ENCODE measurements around the gene MAGI2. TPM values are rescaled to one million over a fixed set of nuclear protein-coding genes. Genes with fewer than 3 reads are reported as not detected.
"Not testable (repeated sequence)": the region's sequence is repeated elsewhere in the genome, so short reads cannot be mapped to it uniquely, and the experiment has no call there.

MAGI2 gene
- polyA plus RNA-seq, 4 donors = 8.3 to 40.6 (median 33.9) TPM

GRCh38 chr7:78605119-78605518 lies 848.3 kb downstream of the MAGI2 start:
- no peak for DNase-seq (ENCODE audit: low read depth in 4 of 4, low spot score in 3 of 4)

- DNase-seq (ENCODE audit: low read depth in 4 of 4, low spot score in 3 of 4) = no peak
These were observed 851.7 kb downstream of the MAGI2 start for GRCh38 chr7:78601728-78602127.

GRCh38 chr7:78594156-78594555 lies 859.3 kb downstream of the MAGI2 start:
- DNase-seq (ENCODE audit: low read depth in 4 of 4, low spot score in 3 of 4) = no peak

DNA sequence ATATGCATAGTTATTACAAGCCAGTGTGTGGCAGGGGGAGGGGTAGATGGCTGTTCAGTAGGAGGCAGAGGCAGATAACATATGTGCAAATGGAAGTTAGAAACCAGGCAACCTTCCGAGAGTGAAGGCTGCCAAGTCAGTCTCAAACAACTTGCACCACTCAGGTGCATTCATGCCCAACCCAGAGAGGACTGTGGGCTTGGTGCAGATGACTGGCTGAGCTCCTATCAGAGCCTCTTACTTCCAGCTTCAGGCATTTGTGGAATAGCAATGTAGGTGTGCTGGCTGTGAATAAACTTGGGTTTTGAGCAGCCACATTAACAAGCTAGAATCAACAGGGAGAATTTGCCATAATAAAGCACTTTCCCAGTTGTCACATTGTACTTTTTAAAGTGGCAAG lies 865.1 kb downstream of the MAGI2 start:
- no peak for DNase-seq (ENCODE audit: low read depth in 4 of 4, low spot score in 3 of 4)

DNA sequence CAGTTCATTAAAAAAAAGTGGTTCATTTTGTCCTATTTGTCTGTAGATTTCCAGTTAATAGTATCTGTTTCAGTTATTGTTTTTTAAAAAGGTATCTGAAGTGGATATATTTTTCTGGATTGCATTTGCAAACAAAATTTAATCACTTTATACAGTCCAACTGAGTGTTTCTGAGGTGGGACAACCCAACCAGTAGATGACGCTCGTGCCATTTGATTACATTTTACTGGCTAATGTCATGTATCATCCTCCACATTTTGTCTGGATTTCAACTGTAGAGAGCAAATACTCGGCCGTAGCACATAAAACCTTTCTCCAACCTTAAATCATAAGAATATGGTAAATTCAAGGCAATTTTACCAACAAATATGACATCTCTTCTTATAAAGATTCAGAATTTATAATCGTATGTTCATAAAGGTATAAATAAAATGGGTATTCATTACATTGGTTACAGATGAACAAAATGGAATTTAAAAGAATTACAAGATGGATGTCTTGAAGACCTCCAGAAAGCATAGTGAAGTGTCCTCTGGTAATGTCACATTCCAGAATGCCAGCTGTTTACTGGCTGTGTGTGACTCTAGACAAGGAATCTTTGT lies 865.9 kb downstream of the MAGI2 start:
- DNase-seq (ENCODE audit: low read depth in 4 of 4, low spot score in 3 of 4) = no peak

DNA sequence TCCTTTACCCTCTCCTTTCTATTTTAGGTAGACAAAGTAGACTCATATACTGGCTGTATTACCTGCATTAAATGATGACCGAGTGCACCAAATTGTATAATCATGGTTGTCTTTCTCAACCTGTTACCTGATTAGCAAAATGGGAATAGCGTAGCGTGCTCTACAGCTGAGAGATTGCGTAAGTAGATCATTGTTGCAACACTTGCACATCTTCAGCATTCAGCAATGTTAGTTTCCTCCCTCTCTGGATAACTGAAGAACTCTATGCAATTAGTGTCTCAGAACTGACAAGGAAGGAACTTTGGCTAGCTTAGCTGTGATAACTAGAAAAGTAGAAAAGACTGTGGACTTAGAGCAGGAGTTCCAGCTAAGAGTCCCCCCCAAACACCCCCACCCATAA lies 867.5 kb downstream of the MAGI2 start:
- no peak for DNase-seq (ENCODE audit: low read depth in 4 of 4, low spot score in 3 of 4)

- DNase-seq (ENCODE audit: low read depth in 4 of 4, low spot score in 3 of 4) = no peak
These were observed 874.8 kb downstream of the MAGI2 start for GRCh38 chr7:78578686-78579085.

GRCh38 chr7:78577174-78577952 lies 876.1 kb downstream of the MAGI2 start:
- not testable (repeated sequence) for DNase-seq (ENCODE audit: low read depth in 4 of 4, low spot score in 3 of 4)

- no peak for DNase-seq (ENCODE audit: low read depth in 4 of 4, low spot score in 3 of 4)
These were observed 877.2 kb downstream of the MAGI2 start for GRCh38 chr7:78576236-78576635.

DNA sequence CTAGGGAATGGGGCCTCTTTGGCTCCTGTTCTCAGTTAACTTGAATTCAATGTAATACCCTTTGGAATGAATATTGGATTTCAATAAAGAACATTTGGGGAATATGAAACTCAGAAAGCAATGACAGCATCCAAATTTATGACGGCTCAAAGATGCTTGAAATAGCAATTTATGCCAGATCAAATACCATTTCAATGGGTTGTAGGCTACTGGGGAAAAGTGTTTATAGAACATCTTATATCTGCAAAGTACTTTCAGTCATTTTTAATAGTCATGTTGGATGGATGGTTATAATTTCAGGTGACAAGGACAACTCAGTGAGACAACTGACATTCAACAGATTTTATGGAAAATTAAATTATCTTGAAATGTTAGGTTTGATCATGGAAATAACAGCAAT lies 882.2 kb downstream of the MAGI2 start:
- DNase-seq (ENCODE audit: low read depth in 4 of 4, low spot score in 3 of 4) = no peak

- no peak for DNase-seq (ENCODE audit: low read depth in 4 of 4, low spot score in 3 of 4)
These were observed 884.8 kb downstream of the MAGI2 start for GRCh38 chr7:78568690-78569089.

DNA sequence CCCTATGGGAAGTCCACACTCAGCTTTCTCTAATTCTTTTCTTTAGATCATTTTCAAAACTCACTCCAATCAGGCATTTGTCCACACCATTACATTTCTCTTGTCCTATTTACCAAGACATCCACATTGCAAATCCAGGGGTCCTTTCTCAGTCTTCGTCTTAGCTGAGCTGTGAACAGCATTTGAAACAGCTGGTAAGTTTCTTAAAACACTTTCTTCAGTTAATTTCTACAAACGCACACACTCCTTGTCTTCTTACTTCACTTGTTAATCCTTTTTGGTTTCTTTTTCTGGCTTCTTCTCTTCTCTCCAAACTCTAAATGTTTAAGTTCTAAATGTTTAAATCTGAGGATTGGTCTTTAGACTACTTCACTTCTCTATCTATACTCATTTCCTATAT lies 885.6 kb downstream of the MAGI2 start:
- no peak for DNase-seq (ENCODE audit: low read depth in 4 of 4, low spot score in 3 of 4)

DNA sequence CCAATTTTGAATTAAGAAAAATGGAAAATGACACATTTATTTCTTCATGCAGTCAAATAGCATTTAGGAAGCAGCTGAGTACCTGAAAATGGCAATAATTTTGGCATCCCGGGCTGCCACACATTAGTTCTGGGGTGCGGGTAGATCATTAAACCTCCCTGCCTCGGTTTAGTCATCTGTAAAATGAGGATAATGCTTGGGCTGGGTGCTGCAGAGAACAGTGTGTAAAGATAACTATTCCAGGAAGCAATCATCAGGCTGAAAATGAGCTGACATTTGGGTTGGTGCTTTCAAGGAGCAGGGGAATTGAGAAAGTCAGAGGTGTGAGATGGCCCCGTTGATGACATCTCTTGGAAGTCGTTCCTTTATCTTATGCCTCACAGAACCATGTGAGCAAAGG lies 887.7 kb downstream of the MAGI2 start:
- no peak for DNase-seq (ENCODE audit: low read depth in 4 of 4, low spot score in 3 of 4)

DNA sequence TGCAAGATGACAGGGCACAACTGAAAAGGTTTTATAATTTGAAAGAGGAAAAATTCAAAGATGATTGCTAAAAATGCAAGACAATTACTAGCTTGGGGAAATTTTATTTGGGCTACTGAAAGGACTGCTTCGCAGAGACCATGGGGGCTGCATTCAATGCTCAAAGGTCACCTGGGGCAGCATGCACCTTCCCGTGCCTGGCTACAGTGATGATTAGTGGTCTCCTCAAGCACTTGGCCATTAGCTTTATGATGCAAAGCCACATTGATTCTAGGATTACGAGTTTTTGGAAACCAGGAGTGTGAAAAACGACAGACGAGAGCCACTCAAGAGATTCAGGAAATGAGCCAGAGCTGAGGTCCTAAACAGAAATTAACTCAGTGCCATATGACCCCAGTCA lies 890.3 kb downstream of the MAGI2 start:
- DNase-seq (ENCODE audit: low read depth in 4 of 4, low spot score in 3 of 4) = peak in 1 of 4 donors; percentile 21

DNA sequence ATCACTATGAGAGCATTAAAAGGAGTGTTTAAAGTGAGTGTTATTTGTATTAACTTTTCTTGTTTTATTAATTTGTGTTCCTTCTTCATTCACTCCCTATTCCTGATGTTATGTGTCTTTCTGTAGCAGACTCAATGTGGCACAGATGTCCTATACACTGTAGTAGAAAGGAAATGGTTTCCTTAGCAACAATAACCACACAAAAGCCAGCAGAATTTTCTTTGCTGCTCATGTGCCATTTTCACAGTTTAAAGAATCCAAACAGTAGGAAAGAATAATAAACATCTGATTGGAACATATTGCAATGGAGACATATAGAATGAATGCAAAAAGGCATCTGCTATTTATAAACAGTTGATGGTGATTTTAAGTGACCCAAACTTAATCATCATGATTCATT lies 891.3 kb downstream of the MAGI2 start:
- no peak for DNase-seq (ENCODE audit: low read depth in 4 of 4, low spot score in 3 of 4)

DNA sequence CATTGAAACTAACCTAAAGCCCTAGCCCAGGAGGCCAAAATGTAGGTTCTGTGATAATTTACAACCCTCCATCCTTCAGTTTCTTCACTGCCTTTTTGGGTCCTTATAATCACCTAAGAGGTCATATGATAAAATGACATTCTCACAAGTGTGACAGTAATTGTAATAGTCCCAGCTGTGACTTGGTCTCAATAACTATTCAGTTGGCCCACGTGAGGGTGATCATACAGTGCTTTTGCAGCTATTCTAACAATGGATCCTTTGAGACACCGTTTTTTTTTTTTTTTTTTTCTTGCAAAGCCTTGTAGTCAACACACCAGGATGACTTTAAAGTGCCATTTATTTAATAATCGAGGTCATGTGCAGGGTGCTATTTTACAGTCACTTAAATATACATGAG lies 894.9 kb downstream of the MAGI2 start:
- DNase-seq (ENCODE audit: low read depth in 4 of 4, low spot score in 3 of 4) = no peak

DNA sequence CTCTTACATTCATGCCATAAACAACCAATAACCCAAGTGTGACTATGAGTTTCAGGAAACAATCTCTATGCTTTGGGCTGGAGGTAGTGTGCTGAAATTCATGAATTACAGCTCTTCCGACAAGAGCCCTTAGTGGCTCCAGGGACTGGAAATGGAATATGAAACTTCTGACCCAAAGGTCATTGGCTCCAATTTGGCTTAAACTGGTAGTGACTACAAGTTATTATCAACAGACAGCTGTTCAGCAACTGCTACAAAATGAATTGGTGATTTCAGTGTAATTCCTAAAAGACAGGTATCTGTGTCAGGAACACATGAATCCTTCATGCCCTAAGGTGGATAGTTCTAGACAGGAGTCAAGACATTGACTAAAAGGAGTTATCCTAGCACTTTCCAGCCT lies 909.5 kb downstream of the MAGI2 start:
- DNase-seq (ENCODE audit: low read depth in 4 of 4, low spot score in 3 of 4) = no peak

GRCh38 chr7:78542981-78543380 lies 910.5 kb downstream of the MAGI2 start:
- no peak for DNase-seq (ENCODE audit: low read depth in 4 of 4, low spot score in 3 of 4)

DNA sequence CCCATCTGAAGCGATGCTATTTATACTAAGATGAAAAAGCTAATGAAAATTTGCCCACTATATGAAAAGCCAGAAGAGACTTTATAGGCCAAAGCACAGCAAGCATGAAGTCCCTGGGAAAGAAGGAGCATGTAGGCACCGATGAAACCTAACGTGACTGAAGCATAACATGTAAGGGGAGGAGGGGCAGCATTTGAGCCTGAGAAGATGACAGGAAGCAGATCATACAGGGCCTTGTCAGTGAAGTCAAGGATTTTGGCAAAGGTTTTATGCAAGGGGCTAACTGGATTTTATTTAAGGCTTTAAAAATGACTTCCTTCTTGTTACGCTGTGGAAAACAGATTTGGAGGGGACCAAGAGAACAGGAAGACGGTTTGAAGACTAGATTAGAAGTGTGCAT lies 910.9 kb downstream of the MAGI2 start:
- no peak for DNase-seq (ENCODE audit: low read depth in 4 of 4, low spot score in 3 of 4)

DNA sequence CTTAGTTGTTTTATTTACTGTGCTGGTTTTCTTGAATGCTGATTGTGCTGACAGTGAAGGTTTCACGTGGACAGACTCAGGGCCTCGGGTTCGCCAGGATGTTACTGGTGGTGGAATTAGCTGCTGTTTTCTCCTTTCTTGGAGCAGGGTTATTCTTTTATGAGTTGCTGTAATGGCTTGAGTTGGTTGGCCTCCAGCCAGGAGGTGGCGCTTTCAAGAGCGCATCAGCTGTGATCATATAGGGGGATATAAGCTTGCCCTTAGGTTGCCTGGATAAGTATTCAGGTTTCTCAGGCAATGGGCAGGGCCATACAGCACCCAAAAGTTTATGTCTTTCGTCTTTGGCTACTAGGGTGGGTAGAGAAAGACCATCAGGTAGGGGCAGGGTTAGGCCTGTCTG lies 913.6 kb downstream of the MAGI2 start:
- no peak for DNase-seq (ENCODE audit: low read depth in 4 of 4, low spot score in 3 of 4)

DNA sequence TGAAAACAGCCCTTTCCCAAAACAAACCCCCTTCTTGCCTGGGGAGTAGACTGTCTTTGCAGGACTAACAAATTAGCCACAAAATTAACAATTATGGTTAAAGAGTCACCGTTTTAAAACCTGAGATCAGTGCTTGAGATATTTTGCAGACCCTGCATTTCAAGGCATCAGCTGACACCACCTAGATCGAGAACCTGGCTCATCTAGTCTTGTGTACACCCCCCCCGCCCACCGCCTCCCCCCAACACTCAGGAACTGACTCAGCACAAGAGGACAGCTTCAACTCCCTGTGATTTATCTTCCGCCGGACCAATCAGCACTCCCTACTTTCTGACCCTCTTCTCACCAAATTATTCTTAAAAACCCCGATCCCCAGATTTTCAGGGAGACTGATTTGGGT lies 917.8 kb downstream of the MAGI2 start:
- DNase-seq (ENCODE audit: low read depth in 4 of 4, low spot score in 3 of 4) = no peak

DNA sequence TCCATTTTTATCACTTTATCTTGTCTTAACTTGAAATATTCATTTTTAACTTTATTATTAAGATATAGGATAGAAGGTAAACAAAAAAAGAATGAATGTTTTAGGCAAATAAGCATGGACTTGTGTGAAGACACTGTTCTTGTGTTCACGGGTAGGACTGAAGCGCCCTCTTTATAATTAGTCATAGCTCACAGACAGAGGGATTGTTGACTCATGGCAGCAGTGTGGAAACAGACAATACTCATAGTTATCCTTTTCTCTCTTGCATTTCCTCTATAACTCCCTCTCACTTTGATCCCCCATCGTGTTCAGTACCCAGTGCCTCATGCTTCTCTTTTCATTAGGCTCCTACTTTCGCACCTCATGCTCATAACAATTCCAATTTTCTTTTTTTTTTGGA lies 923.1 kb downstream of the MAGI2 start:
- DNase-seq (ENCODE audit: low read depth in 4 of 4, low spot score in 3 of 4) = no peak

GRCh38 chr7:78529392-78529791 lies 924.1 kb downstream of the MAGI2 start:
- DNase-seq (ENCODE audit: low read depth in 4 of 4, low spot score in 3 of 4) = no peak
